Fibroblast of villous mesenchyme (primary cell): ENCODE data around the gene FAM222A. TPM values are rescaled to one million over a fixed set of nuclear protein-coding genes. Genes with fewer than 3 reads are reported as not detected.

Source experiments
- DNase-seq: peaks from one replicate; pipeline ENCODE4 v3.0.0-alpha.2; 2010; ENCODE audit warnings: low read depth
- H3K4me3 ChIP-seq: 2 replicates; pipeline ENCODE4 v1.5.1; 2011; ENCODE audit warnings: low read depth, mild to moderate bottlenecking, low read length
- CTCF ChIP-seq: IDR thresholded peaks from 2 replicates; pipeline ENCODE4 v1.5.1; 2012; ENCODE audit warnings: low read depth, mild to moderate bottlenecking, low read length; ENCODE audit not compliant: insufficient read depth
- total RNA-seq: library from RNA; depleted of rRNA; stranded (reverse); fragments of >200 nt; gene quantifications from 2 replicates; pipeline ENCODE4 v1.2.3, GENCODE V29; 2012

The FAM222A gene
- total RNA-seq, 1 donor, result 0.43 TPM

GRCh38 chr12:109795023-109795422 lies 81.4 kb downstream of the FAM222A start:
- DNase-seq, result no peak
- H3K4me3 ChIP-seq, result no peak overlapping the region
- TF ChIP-seq CTCF, result no peak

DNA sequence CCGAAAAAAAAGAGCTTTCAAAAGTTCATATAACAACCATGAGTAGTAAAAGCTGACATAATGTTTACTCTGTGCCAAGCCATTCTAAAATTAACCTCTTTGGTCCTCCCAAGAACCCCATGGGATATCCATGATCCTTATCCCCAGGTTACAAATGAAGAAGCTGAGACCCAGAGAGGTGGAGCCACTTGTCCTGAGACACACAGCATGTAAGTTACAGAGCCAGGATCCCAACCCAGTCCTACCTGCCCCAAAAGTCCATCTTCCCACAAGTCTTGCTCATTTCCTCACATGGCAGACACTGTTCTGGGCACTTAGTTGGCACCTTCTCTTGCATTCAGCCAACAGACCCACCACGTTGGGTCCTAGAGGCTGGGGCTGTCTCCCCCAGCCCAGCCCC lies 82.4 kb downstream of the FAM222A start:
- no peak overlapping the region for H3K4me3 ChIP-seq
- TF ChIP-seq CTCF, result no peak
- DNase-seq, result no peak

GRCh38 chr12:109797905-109798669 lies 84.5 kb downstream of the FAM222A start:
- DNase-seq, result no peak
- TF ChIP-seq CTCF, result peak; percentile 0
- H3K4me3 ChIP-seq, result no peak overlapping the region

DNA sequence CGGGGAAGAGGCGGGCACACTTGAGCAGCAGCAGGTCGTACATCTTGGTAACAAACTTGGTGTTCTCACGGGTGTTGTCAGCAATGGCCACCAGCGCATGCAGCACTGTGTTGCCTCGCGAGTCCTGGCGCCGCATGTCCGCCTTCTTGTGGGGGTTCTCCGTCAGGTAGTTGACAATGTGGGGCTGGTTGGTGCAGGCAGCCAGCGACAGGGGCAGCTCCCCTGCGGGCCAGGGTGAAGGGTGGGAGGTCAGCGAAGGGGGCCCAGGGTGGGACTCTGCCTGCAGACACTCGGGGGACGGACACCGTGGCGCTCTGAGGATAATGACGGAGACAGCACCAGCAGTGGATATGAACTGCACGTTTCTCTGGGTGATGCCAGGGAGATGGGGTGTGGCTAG lies 85.1 kb downstream of the FAM222A start:
- no peak for DNase-seq
- TF ChIP-seq CTCF, result no peak
- no peak overlapping the region for H3K4me3 ChIP-seq

GRCh38 chr12:109800536-109800935 lies 86.9 kb downstream of the FAM222A start:
- no peak for TF ChIP-seq CTCF
- no peak for DNase-seq
- H3K4me3 ChIP-seq, result no peak overlapping the region

- no peak overlapping the region for H3K4me3 ChIP-seq
- no peak for DNase-seq
- TF ChIP-seq CTCF, result no peak
These were observed 89.2 kb downstream of the FAM222A start for GRCh38 chr12:109802828-109803227.

DNA sequence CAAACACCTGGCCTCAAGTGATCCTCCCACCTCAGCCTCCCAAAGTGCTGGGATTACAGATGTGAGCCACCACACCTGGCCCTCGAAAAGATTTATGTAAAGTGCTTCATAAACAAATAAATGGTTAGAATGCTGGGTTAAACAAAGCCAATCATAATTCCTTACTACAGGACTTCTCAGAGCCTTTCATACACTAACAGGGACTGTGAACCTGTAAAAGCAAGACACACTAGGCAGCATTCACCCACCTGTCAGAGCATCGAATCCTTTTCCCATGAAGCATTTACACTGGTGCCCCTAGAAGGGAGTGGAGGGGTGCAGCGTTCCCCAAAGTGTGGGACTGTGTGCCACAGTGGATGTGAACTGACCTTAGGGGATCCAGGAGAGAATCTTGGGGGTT lies 90.1 kb downstream of the FAM222A start:
- no peak for TF ChIP-seq CTCF
- DNase-seq, result no peak
- no peak overlapping the region for H3K4me3 ChIP-seq
